ENCODE results near the gene PPARGC1A. TPM values are rescaled to one million over a fixed set of nuclear protein-coding genes. Genes with fewer than 3 reads are reported as not detected.

Gene PPARGC1A
- total RNA-seq, 1 experiment from 2014 or later = 0.98 TPM

GRCh38 chr4:23911675-23912455, 22.0 kb upstream of the PPARGC1A start:
- no peak for DNase-seq (ENCODE audit: low read depth)

GRCh38 chr4:23909671-23910070, 19.8 kb upstream of the PPARGC1A start:
- DNase-seq (ENCODE audit: low read depth) = no peak

DNA sequence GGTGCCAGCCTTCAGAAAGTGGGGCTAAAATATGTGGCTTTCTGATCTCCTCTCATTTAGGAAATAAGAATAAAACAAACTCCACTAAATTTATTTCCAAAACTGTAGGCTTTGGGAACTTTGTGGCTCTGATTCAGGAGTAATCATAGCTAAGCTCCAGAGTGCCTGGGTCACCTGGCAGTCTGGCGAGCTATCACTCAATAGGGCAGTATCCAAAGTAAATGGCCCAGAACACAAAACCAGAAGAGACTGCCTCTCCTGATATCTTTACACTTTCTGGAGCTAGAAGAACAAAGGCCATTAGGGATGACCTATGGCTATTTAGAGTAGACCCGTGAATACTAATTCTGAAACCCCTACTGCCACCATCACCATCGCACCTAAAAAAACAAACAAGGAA, 17.0 kb upstream of the PPARGC1A start:
- DNase-seq (ENCODE audit: low read depth) = no peak

DNA sequence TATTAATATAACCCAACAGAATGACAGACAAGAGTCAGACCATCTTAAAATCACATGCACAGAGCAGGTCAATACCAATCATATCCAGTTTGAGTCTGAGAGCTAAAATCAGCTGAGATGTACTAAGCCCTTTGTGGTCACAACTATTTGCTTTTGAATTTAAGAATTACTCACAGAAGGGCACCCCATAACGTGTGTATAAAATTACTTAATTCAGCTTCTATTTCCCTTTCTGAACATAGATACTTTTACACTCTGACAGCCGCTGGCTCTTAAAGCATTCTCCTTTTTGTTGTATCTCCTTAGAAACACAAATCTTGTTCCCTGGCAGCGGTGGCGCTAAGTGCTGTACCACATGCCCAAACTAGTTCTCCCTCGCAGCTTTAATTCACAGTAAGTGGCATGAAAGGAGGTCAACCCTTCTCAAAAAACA, 14.8 kb upstream of the PPARGC1A start:
- peak; percentile 79 for DNase-seq (ENCODE audit: low read depth)

DNA sequence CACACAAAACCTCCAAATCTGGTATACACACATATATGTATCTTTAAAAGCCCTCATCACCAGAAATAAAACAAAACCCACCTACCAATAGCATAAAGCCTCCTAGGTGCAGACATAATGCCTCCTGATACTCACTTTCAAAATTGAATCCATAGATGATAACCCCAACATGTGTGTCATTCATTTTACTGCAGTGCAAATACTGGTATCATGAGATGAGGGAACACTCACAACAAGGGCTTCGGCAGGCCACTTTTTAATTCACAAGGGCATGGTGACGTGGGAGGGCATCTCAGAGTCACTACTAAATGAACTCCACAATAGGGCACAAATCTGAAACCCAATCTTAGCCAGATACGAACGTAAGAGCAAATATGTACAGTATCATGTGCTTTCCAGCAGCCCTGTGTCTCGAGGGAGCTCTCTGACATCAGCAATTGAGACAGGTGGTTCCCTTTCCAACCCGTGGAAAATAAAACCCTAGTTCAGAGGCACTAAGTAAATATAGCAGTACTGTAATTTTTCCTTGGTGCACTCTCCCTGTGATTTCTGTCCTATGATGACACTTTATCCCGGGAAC, 14.1 kb upstream of the PPARGC1A start:
- peak; percentile 92 for DNase-seq (ENCODE audit: low read depth)

DNA sequence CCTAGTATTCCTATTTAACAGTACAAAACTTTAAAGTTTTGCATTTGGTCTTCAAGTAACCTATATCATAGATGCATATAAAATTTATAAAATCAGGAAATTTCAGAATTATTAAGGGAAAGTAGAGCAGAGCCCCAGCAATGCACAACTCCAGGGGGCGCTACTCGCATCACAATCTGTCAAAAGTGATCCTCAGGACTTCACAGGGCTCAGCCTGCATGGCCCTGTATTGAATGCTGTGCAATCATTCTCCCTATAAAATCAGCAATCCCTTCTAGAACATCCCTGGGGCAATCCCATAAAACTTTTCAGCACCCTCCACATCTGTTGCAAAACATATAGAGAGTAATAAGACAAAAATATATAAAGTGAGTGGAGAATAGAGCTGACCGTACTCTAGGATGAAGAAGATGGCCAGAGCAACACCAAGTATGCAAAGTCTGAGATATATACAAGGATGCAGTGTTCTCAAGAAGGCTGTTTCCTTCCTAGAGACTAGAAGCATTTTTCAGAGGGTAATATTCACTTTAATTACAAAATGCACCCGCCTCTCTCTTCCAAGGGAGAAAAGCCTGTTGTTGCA, 12.5 kb upstream of the PPARGC1A start:
- no peak for DNase-seq (ENCODE audit: low read depth)

- DNase-seq (ENCODE audit: low read depth) = no peak
These were observed 10.8 kb upstream of the PPARGC1A start for GRCh38 chr4:23900636-23901035.

DNA sequence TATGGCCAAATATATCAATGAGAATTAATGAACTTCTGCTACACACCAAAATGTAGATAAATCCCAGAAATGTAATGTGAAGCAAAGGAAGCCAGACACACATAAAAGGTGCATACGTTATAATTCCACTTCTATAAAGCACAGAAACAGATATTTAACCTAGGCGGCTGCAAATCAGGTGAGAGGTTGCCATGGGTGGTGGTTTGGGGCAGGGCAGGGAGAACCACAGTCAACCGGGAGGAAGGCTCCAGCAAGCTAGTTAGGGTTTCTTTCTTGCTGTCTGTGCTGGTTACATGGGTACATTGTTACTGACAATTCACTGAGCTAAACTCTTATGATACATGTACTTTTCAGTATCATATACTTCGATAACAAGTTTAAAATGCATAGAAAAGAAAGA, 9.7 kb upstream of the PPARGC1A start:
- DNase-seq (ENCODE audit: low read depth) = no peak

DNA sequence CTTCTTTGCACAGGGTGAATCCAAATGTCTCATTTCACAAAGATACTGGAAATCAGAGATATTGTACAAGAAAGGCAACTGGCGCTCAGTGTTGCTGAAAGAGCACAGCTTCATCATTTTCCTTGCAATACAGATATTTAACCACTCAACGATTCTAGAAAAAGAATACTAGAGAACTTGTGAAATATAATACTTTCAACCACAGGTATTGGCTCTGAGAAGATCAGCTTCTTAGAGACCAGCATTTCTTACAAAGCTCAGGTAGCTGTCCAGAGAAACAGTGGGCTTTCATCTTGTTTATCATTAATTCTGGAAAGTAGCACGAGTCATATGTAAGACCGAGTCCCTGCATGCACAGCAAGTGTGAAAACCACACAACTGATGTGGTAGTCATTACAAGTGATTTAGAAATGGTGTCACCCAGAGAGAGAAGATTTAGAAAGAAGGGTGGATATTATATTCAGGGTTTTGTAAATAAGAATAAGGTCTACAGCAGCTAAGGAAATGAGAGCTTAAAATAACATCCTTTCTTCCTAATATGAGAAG, 7.8 kb upstream of the PPARGC1A start:
- no peak for DNase-seq (ENCODE audit: low read depth)

DNA sequence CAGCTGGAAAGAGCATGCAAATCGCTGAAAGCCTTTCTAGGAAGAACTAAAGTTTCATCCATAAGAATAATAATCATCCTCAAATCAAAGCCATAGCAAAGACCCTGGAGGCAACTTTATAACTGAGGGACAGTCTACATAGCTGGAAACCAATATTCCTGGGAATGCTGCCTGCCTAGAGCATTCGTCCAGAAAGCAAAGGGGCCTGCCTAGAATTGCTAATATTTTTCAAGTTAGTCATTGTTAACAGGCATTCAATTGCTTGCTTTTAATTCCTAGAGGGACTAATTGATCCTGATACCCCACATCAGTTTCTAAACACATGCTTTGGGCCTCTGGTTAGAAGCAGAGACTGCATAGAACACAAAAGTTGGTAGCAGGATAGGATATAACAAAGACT, 4.2 kb upstream of the PPARGC1A start:
- DNase-seq (ENCODE audit: low read depth) = no peak

- DNase-seq (ENCODE audit: low read depth) = no peak
These were observed 1.2 kb upstream of the PPARGC1A start for GRCh38 chr4:23891064-23891421.

- DNase-seq (ENCODE audit: low read depth) = peak; percentile 22
These were observed 669 bp upstream of the PPARGC1A start for GRCh38 chr4:23890369-23891063.

DNA sequence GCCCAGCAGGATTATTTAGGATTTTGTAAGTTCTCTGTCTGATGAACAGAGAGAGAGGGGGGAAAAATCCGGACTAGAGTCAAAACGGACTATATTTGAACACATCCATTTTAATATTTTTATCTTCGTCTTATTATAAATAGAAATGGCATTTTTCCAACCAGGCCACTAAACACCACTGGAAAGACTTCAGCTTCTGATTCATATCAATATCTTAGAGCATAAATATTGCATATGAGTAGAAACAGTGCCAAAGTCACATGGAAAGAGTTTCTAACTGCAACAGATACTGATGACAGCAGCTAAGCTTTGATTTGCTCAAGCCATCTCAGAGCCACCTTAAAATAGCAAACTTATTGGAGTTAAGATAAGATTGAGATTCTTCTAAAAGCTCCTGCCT, 456 bp downstream of the PPARGC1A start:
- DNase-seq (ENCODE audit: low read depth) = no peak

DNA sequence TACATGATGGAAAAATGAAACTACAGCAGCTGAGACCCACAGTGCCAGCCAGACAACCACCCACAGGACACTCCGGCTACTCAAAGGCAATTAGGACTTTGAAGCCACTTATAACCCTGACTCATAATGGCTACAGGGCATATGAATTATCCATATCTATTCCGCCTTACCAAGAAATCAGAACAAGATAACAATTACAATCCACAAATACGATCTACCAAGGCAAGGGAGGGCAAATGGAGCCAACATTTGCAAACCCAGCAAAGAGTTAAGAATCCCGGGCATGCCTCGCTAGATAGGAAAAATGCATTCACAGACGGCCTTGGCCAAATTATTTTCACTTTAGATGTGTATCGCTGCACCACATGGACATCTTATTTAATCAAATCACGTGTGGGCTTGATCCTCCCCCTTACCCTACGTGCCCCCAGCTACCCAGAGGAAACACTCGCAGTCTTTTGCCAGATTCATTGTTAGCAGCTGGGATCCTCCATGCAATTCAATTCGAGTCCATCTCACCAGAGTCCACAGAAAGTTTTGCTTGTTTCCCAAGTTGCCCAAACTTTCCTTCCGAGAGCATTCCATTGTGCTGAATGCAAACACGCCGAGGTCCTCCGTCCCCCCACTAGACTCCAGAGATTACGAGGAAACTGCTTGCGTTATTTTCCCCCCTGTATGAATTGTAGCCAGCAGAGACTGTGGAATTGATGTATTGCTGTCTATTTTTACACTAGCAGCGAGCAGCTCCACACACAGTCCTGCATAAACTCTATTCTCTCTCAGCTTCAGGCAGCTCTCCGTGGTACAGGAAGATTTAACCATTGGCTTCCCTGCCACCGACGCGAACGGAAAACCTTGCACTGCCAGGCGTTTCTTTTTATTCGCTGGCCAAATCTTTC, 1.2 kb downstream of the PPARGC1A start:
- peak; percentile 44 for DNase-seq (ENCODE audit: low read depth)

DNA sequence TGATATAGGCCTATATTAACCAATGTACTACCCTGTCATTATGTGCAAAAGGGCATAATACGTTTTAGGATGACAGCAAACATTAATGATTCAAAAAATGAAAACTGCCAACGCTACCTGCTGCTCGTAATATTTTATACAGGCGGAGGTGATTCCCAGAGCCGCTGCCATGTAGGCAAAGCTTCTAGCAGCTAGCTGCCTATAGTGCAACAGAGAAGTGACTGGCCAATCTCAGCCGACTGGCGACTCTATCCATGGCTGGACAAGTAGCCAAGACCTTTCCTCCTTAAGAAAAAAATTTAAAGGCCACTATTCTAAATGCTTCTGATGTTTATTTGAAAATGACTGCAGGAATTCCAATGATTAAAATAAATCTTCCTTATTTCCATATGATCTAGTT, 1.9 kb downstream of the PPARGC1A start:
- no peak for DNase-seq (ENCODE audit: low read depth)

DNA sequence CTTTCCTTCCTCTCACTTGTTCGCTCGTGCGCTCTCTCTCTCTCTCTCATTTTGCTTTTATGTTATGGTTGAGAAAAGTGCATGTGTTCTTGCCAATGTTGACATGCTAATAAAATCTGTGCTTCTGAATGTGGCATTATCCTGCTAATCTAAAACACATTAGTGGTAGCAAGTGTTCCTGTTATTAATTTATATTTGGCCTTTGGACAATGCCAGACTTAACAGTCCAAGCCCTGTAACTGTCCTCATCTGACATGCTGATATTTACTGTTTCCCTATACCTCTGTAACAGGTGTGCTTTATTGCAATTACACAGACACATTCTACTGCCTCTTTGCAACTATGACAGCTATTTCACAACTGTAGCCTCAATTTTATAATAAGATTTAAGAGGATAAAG, 2.7 kb downstream of the PPARGC1A start:
- no peak for DNase-seq (ENCODE audit: low read depth)

GRCh38 chr4:23885943-23886590, 3.8 kb downstream of the PPARGC1A start:
- DNase-seq (ENCODE audit: low read depth) = no peak

GRCh38 chr4:23884741-23885140, 5.1 kb downstream of the PPARGC1A start:
- DNase-seq (ENCODE audit: low read depth) = no peak

- peak; percentile 17 for DNase-seq (ENCODE audit: low read depth)
These were observed 5.6 kb downstream of the PPARGC1A start for GRCh38 chr4:23884261-23884660.

DNA sequence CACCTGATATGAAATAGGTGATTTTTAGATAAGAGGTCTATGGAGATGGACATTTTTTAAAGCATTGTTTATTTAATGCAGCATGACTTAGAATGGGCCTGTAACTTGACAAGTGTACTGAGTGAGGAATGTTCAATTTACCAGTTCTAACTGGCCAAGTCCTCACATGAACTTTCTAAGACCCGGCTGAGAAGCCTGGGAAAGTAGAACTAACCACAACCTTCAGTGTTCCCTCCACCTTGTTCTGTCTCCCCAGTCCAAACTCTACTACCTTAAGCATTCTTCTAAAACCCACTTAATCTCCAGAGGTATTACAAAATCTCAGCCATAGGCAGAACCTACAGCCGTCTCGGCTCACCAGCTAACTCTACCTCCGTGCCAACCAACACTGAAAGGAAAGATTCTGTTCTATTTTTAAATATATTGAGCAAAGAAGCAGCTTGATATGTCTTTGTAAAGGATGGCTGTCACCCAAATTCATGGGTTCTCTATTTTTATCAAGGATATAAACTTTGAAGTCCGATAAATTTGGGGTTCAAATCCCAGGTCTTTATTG, 6.8 kb downstream of the PPARGC1A start:
- no peak for DNase-seq (ENCODE audit: low read depth)
